Adrenal gland (tissue), 5 donors: ENCODE results near the gene SSB.

ENCODE experiments used
- POLR2A ChIP-seq, 2 donors: fragments of 450-650 bp; IDR thresholded peaks; one replicate each; pipeline ENCODE4 v1.6.1; 2017; ENCODE audit warnings: antibody characterized with exemption in 2 of 2, mild to moderate bottlenecking in 2 of 2, moderate library complexity in 1 of 2
- TF ChIP-seq, protein P1 (sequence below), 6 experiments: fragments of 450-650 bp in 4 of 6; fragments of 200-600 bp in 2 of 6; sonication (generic) in 1 of 6; IDR thresholded peaks; 1 replicate in 5 of 6; 2 replicates in 1 of 6; pipeline versions ENCODE4 v1.5.1 to v1.8.0; 2016 to 2021; ENCODE audit warnings: antibody characterized with exemption in 6 of 6, mild to moderate bottlenecking in 2 of 6, moderate library complexity in 1 of 6
- donor health status: DM: no; HTN: no; CAD: no.

DNA sequence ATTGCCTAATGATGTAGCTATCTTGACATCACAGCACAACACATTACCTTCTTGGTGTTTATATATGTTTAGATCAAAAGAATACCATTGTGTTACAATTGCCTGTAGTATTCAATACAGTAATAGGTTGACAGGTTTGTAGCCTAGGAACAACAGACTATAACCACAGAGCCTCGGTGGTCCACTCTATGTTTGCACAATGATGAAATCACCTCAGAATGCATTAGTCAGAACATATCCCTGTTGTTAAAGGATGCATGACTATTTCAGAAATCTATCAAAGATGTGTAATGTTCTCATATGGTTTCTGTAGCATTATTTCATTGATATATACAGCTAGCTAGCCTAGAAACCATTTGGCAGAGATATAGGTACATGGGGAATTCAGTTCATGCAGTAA lies 17.2 kb downstream of the SSB start:
- TF ChIP-seq, protein P1, sequence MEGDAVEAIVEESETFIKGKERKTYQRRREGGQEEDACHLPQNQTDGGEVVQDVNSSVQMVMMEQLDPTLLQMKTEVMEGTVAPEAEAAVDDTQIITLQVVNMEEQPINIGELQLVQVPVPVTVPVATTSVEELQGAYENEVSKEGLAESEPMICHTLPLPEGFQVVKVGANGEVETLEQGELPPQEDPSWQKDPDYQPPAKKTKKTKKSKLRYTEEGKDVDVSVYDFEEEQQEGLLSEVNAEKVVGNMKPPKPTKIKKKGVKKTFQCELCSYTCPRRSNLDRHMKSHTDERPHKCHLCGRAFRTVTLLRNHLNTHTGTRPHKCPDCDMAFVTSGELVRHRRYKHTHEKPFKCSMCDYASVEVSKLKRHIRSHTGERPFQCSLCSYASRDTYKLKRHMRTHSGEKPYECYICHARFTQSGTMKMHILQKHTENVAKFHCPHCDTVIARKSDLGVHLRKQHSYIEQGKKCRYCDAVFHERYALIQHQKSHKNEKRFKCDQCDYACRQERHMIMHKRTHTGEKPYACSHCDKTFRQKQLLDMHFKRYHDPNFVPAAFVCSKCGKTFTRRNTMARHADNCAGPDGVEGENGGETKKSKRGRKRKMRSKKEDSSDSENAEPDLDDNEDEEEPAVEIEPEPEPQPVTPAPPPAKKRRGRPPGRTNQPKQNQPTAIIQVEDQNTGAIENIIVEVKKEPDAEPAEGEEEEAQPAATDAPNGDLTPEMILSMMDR (IDR thresholded peaks at IDR 0.05): no peak
- TF ChIP-seq POLR2A (IDR thresholded peaks at IDR 0.05): no peak
